Naive thymus-derived CD4-positive, alpha-beta T cell (primary cell): ENCODE data around the gene BRD3OS. TPM values are rescaled to one million over a fixed set of nuclear protein-coding genes. Genes with fewer than 3 reads are reported as not detected.
A peak's percentile ranks its signal among the peaks of the same experiment; 100 is the strongest.

Source experiments
- ATAC-seq: fragments of 150-1000 bp; cut with Tn5 transposase; 2 replicates; pipeline ENCODE4 v1.10.0; 2021; ENCODE audit warnings: mild to moderate bottlenecking, moderate library complexity
- CTCF ChIA-PET: fragments of 350-600 bp; sonication (Branson Sonifier 250); formaldehyde crosslinking; loops from one replicate; lab custom pipeline; 2021; ENCODE audit warnings: antibody characterized with exemption; lab: Charles Lee
- POLR2A ChIA-PET: fragments of 350-600 bp; sonication (Branson Sonifier 250); formaldehyde crosslinking; loops from one replicate; lab custom pipeline; 2021; ENCODE audit warnings: antibody characterized with exemption, inconsistent platforms; lab: Charles Lee
- DNase-seq, 9 donors: peaks; one replicate each; pipeline versions ENCODE4 v3.0.0 to v3.0.0-alpha.2; 2020 to 2022; ENCODE audit warnings: mixed read lengths in 1 of 9
- H3K27ac ChIP-seq: one replicate; pipeline ENCODE4 v1.7.0; 2013; ENCODE audit warnings: mild to moderate bottlenecking, low read depth, low read length, moderate library complexity
- H3K27me3 ChIP-seq, 2 donors: one replicate each; pipeline ENCODE4 v1.7.0; 2013; ENCODE audit warnings: low read length in 2 of 2, mild to moderate bottlenecking in 2 of 2, moderate library complexity in 2 of 2; ENCODE audit not compliant: control insufficient read depth in 2 of 2, insufficient read depth in 2 of 2
- H3K36me3 ChIP-seq, 3 experiments: 1 replicate in 2 of 3; 2 replicates in 1 of 3; pipeline ENCODE4 v1.7.0; 2013; ENCODE audit warnings: low read length in 3 of 3, mild to moderate bottlenecking in 3 of 3, moderate library complexity in 1 of 3; ENCODE audit not compliant: insufficient read depth in 3 of 3, control insufficient read depth in 2 of 3
- H3K4me1 ChIP-seq, 2 donors: one replicate each; pipeline ENCODE4 v1.7.0; 2013; ENCODE audit warnings: low read length in 2 of 2, mild to moderate bottlenecking in 2 of 2, moderate library complexity in 1 of 2; ENCODE audit not compliant: control insufficient read depth in 2 of 2, insufficient read depth in 2 of 2
- H3K4me3 ChIP-seq: 2 replicates; pipeline ENCODE4 v1.7.0; 2013; ENCODE audit warnings: mild to moderate bottlenecking, low read length
- H3K9me3 ChIP-seq, 3 experiments: 1 replicate in 2 of 3; 2 replicates in 1 of 3; pipeline ENCODE4 v1.7.0; 2013; ENCODE audit warnings: low read length in 3 of 3; ENCODE audit not compliant: control insufficient read depth in 2 of 3
- H3K27ac Mint-ChIP-seq, 9 donors: one replicate each; pipeline ENCODE4 v1.8.0; 2020 to 2022; ENCODE audit warnings: mixed read lengths in 9 of 9, mild to moderate bottlenecking in 8 of 9, moderate library complexity in 5 of 9, inconsistent platforms in 2 of 9
- H3K27me3 Mint-ChIP-seq, 5 donors: one replicate each; pipeline ENCODE4 v1.8.0; 2021 to 2022; ENCODE audit warnings: mixed read lengths in 5 of 5, mild to moderate bottlenecking in 1 of 5
- H3K36me3 Mint-ChIP-seq, 5 donors: one replicate each; pipeline ENCODE4 v1.8.0; 2020 to 2022; ENCODE audit warnings: mixed read lengths in 5 of 5, mild to moderate bottlenecking in 3 of 5, inconsistent platforms in 1 of 5
- H3K4me1 Mint-ChIP-seq, 7 donors: one replicate each; pipeline ENCODE4 v1.8.0; 2020 to 2022; ENCODE audit warnings: mixed read lengths in 7 of 7, mild to moderate bottlenecking in 3 of 7, inconsistent platforms in 1 of 7
- H3K4me3 Mint-ChIP-seq, 10 donors: one replicate each; pipeline ENCODE4 v1.8.0; 2020 to 2022; ENCODE audit warnings: mild to moderate bottlenecking in 10 of 10, mixed read lengths in 10 of 10, moderate library complexity in 6 of 10, inconsistent platforms in 2 of 10
- H3K9me3 Mint-ChIP-seq, 11 donors: one replicate each; pipeline ENCODE4 v1.8.0; 2020 to 2022; ENCODE audit warnings: mixed read lengths in 11 of 11, mild to moderate bottlenecking in 4 of 11, inconsistent platforms in 1 of 11, moderate library complexity in 1 of 11
- intact Hi-C, 2 donors: fragments of 100-400 bp; cut with micrococcal nuclease; formaldehyde crosslinking; loops; one replicate each; pipeline ENCODE4 v1.15.1; 2023
- polyA plus RNA-seq, 2 donors: library from polyadenylated mRNA; unstranded; fragments of 300-500 nt; fragmentation: Illumina TruSeq; gene quantifications; one replicate each; pipeline ENCODE4 v1.2.3, GENCODE V29; 2021
- total RNA-seq, 6 experiments: library from RNA in 5 of 6; stranded (reverse) in 5 of 6; gene quantifications; 1 replicate in 5 of 6; 2 replicates in 1 of 6; pipeline ENCODE4 v1.2.3 and lab custom pipeline; 2021 to 2026

The BRD3OS gene
- total and polyA plus RNA-seq, 7 experiments from 2014 or later = 8.3 to 28.1 (median 18.4) TPM

DNA sequence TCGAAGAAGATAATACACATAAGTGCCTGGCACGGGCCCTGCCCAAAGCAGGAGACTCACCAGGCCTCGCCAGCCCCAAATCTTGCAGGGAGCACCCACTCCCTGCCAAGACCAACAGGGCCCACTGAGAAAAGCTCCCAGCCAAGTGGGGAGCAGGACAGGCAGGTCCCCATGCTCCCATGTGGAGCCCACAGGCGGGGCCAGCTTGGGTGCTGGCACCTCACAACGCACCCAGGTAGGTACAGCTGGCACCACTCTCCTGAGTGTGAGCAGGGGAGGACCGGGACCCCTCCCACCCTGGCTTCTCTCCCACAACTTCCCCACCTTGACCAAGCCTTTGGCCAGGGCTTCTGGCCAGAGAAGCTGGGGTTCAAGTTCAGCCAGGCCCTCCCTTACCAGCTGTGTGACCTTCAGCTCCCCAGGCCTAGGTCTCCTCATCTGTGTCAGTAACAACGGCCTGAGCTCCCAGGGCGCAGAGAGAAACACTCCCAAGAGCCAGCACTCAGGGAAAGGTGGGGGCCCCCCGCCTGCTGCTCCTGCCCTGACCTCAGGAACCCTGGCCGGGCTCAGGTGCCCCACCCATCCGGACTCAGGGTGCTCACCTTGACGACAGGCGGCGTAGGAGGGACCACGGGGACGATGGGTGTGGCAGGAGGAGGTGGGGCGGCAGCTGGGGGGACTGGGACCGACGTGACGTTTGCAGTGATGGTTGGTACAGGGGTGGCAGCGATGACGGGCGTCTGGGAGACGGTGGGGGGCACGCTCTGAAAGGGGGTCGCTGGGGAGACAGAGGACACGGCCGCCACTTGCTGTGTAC is 24.7 kb downstream of the BRD3OS start:
- Histone ChIP-seq H3K4me1 (no peaks in the 10 kb centered on the region), H3K9me3 (no peaks in the 10 kb centered on the region), H3K27ac (no peak overlapping the region), H3K27me3 (no peaks in the 10 kb centered on the region), H3K36me3 (peaks cover 0 to 92% (median 11%) of the 10 kb centered on the region in 3 experiments), H3K4me3 (no peak overlapping the region)
- no peak overlapping the region for H3K27ac Mint-ChIP-seq
- H3K36me3 Mint-ChIP-seq = peaks cover 0 to 26% (median 3%) of the 10 kb centered on the region in 5 donors
- intact Hi-C loops = no loop called here
- no peak overlapping the region for H3K4me3 Mint-ChIP-seq
- H3K27me3 Mint-ChIP-seq = no peaks in the 10 kb centered on the region
- ChIA-PET CTCF (no interaction called here), POLR2A (interaction anchor here (1.7 kb wide), 1 partner anchor 17 kb away, joined by 3 read pairs; no protein-coding TSS in a partner anchor)
- no peak for DNase-seq
- H3K9me3 Mint-ChIP-seq = no peaks in the 10 kb centered on the region
- peaks cover 0 to 1% (median 0%) of the 10 kb centered on the region in 7 donors for H3K4me1 Mint-ChIP-seq
- no peak for ATAC-seq

DNA sequence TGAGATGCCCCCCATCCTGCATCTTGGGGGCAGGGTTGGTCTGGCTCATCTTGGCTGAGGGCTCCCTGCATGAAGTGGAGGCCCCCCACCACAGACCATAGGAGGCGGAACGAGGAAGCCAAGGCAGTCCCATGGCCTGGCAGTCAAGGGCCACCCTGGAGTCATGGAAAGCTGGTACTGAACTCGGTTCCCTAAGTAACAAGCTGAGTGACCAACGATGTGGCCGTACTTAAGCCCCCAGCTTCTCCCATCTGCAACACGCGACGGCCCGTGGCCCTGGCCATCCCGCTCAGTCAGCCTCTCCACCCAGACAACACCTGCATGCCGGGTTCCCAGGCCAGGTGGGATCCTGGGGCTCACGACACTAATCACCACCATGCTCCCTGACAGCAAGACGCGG is 25.4 kb downstream of the BRD3OS start:
- DNase-seq = no peak
- Mint-ChIP-seq H3K9me3 (no peaks in the 10 kb centered on the region), H3K4me1 (peaks cover 0 to 2% (median 0%) of the 10 kb centered on the region in 7 donors), H3K27ac (peak overlapping the region in 2 of 9 donors; percentile 25 to 28), H3K27me3 (no peaks in the 10 kb centered on the region), H3K4me3 (no peak overlapping the region), H3K36me3 (peaks cover 0 to 26% (median 3%) of the 10 kb centered on the region in 5 donors)
- Histone ChIP-seq H3K27me3 (no peaks in the 10 kb centered on the region), H3K36me3 (peaks cover 0 to 85% (median 11%) of the 10 kb centered on the region in 3 experiments), H3K27ac (no peak overlapping the region), H3K4me3 (no peak overlapping the region), H3K4me1 (no peaks in the 10 kb centered on the region), H3K9me3 (no peaks in the 10 kb centered on the region)
- CTCF ChIA-PET = no interaction called here
- ATAC-seq = no peak
- intact Hi-C loops = no loop called here
- POLR2A ChIA-PET = interaction anchor here (1.7 kb wide), 1 partner anchor 16 kb away, joined by 3 read pairs; no protein-coding TSS in a partner anchor

DNA sequence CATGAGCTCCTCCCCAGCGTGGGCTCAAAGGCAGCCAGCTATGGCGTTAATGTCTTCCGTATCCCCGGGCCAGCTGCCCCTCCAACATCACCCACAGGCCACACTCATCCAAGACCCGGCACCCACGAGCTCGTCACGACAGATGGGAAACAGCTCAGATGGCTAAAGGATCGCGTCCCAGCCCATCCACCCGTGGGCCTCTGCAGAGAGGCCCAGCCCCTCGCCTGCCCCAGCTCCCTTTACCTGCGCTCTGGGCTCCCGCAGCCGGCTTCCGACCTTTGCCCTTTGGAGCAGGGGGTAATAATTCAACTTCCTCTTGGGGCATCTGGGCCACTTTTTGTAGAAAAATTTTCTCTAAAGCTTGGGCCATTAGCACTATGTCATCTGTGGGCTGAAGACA is 26.0 kb downstream of the BRD3OS start:
- ChIA-PET CTCF (no interaction called here), POLR2A (interaction anchor here (1.7 kb wide), 1 partner anchor 16 kb away, joined by 3 read pairs; no protein-coding TSS in a partner anchor)
- Mint-ChIP-seq H3K4me3 (no peak overlapping the region), H3K9me3 (no peaks in the 10 kb centered on the region), H3K36me3 (peaks cover 0 to 26% (median 3%) of the 10 kb centered on the region in 5 donors), H3K27ac (no peak overlapping the region), H3K4me1 (peaks cover 0 to 6% (median 0%) of the 10 kb centered on the region in 7 donors), H3K27me3 (no peaks in the 10 kb centered on the region)
- Histone ChIP-seq H3K9me3 (no peaks in the 10 kb centered on the region), H3K27me3 (no peaks in the 10 kb centered on the region), H3K27ac (no peak overlapping the region), H3K36me3 (peaks cover 0 to 79% (median 11%) of the 10 kb centered on the region in 3 experiments), H3K4me3 (no peak overlapping the region), H3K4me1 (no peaks in the 10 kb centered on the region)
- intact Hi-C loops = no loop called here
- no peak for ATAC-seq
- no peak for DNase-seq

DNA sequence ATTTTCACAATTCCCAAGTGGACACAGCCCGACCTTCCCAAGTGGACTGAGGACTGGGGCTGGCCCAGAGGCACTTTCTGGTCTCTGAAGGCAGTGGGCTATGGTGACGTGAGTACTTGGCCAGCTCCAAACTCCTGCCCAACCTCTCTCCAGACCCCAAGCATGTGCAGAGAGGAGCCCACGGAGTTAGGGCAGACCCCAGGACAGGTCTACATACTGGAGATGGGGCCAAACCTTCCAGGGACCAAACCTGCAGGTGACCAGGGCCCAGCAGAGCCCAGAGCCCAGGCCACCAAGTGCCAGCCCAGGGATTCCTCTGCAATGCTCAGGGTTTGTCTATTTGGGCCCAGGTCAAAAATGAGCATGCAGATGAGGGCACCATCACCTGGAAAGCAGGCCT is 27.2 kb downstream of the BRD3OS start:
- Histone ChIP-seq H3K27ac (no peak overlapping the region), H3K4me1 (no peaks in the 10 kb centered on the region), H3K4me3 (no peak overlapping the region), H3K36me3 (peaks cover 0 to 73% (median 11%) of the 10 kb centered on the region in 3 experiments), H3K27me3 (no peaks in the 10 kb centered on the region), H3K9me3 (no peaks in the 10 kb centered on the region)
- H3K9me3 Mint-ChIP-seq = no peaks in the 10 kb centered on the region
- no peak overlapping the region for H3K27ac Mint-ChIP-seq
- peaks cover 0 to 15% (median 8%) of the 10 kb centered on the region in 7 donors for H3K4me1 Mint-ChIP-seq
- DNase-seq = no peak
- H3K4me3 Mint-ChIP-seq = no peak overlapping the region
- POLR2A ChIA-PET = no interaction called here
- intact Hi-C loops = no loop called here
- CTCF ChIA-PET = no interaction called here
- H3K27me3 Mint-ChIP-seq = no peaks in the 10 kb centered on the region
- ATAC-seq = no peak
- peaks cover 0 to 26% (median 3%) of the 10 kb centered on the region in 5 donors for H3K36me3 Mint-ChIP-seq

DNA sequence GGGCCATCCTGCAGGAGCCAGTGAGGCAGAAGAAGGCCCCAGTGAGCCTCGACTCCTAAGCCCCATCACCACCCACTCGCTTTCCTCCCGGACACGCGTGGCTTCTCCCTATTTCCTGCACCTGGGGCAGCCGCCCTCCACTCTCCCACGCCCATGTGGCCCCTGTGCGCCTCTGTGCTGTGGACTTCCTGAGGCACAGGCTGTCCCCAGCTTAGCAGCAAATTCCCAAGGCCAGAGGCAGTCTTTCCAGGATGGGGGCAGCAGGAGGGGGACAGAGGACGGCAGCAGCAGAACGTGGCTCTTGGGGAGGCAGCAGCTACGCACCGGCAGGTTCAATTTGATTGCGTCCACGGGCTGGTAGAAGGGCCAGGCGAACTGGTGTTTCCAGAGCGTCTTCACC is 27.7 kb downstream of the BRD3OS start:
- ATAC-seq (no peak), DNase-seq (no peak)
- Mint-ChIP-seq H3K9me3 (no peaks in the 10 kb centered on the region), H3K27me3 (no peaks in the 10 kb centered on the region), H3K27ac (no peak overlapping the region), H3K4me1 (peaks cover 0 to 16% (median 9%) of the 10 kb centered on the region in 7 donors), H3K4me3 (no peak overlapping the region), H3K36me3 (peaks cover 0 to 25% (median 3%) of the 10 kb centered on the region in 5 donors)
- peaks cover 0 to 69% (median 11%) of the 10 kb centered on the region in 3 experiments for H3K36me3 ChIP-seq
- no peak overlapping the region for H3K4me3 ChIP-seq
- H3K9me3 ChIP-seq = no peaks in the 10 kb centered on the region
- CTCF ChIA-PET = no interaction called here
- POLR2A ChIA-PET = no interaction called here
- intact Hi-C loops = no loop called here
- H3K27ac ChIP-seq = no peak overlapping the region
- no peaks in the 10 kb centered on the region for H3K27me3 ChIP-seq
- no peaks in the 10 kb centered on the region for H3K4me1 ChIP-seq

DNA sequence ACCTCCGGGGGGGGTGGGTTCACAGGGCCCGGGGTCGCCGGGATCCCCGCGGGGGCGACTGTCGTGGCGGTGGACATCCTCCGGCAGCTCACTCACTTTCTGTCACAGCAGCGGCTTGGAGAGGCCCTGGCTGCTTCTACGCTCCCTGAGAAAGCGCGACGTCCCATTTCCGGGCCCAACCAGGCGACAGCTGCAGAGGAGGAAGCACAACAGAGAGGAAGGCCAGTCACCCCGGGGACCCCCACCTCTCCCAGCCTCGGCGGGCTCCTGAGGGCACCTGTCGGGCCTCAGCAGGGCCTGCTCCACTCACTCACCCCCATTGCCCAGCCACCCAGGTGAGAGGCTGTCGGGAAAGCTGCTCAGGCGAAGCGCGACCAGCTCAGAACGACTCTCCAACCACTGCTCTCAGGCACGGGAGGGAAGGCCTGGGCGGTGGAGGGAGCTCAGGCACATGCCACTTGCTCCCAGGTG is 28.2 kb downstream of the BRD3OS start:
- Histone ChIP-seq H3K27me3 (no peaks in the 10 kb centered on the region), H3K4me1 (no peaks in the 10 kb centered on the region), H3K4me3 (no peak overlapping the region), H3K36me3 (peaks cover 0 to 64% (median 11%) of the 10 kb centered on the region in 3 experiments), H3K9me3 (no peaks in the 10 kb centered on the region), H3K27ac (no peak overlapping the region)
- ATAC-seq (no peak), DNase-seq (no peak)
- intact Hi-C loops = no loop called here
- Mint-ChIP-seq H3K27ac (no peak overlapping the region), H3K4me3 (no peak overlapping the region), H3K9me3 (no peaks in the 10 kb centered on the region), H3K4me1 (peaks cover 0 to 20% (median 9%) of the 10 kb centered on the region in 7 donors), H3K27me3 (no peaks in the 10 kb centered on the region), H3K36me3 (peaks cover 0 to 21% (median 3%) of the 10 kb centered on the region in 5 donors)
- ChIA-PET POLR2A (no interaction called here), CTCF (no interaction called here)
